Ishikawa (cell line): ENCODE results near the gene B3GAT2.

ENCODE experiments used
- CEBPB ChIP-seq: IDR thresholded peaks from 2 replicates; pipeline ENCODE4 v1.6.1; 2012
- CREB1 ChIP-seq: IDR thresholded peaks from 2 replicates; pipeline ENCODE4 v1.6.1; 2012; ENCODE audit warnings: low read depth
- EGR1 ChIP-seq: IDR thresholded peaks from 2 replicates; pipeline ENCODE4 v1.6.1; 2012
- EP300 ChIP-seq: IDR thresholded peaks from 2 replicates; pipeline ENCODE4 v1.6.1; 2012; ENCODE audit warnings: borderline replicate concordance
- FOXM1 ChIP-seq: IDR thresholded peaks from 2 replicates; pipeline ENCODE4 v1.6.1; 2012; ENCODE audit warnings: low read depth, borderline replicate concordance
- NFIC ChIP-seq: IDR thresholded peaks from 2 replicates; pipeline ENCODE4 v1.6.1; 2012
- RAD21 ChIP-seq: IDR thresholded peaks from 2 replicates; pipeline ENCODE4 v1.6.1; 2012; ENCODE audit warnings: low read depth
- TCF12 ChIP-seq: IDR thresholded peaks from 2 replicates; pipeline ENCODE4 v1.6.1; 2012; ENCODE audit warnings: low read depth
- TEAD4 ChIP-seq: IDR thresholded peaks from 2 replicates; pipeline ENCODE4 v1.6.1; 2012
- YY1 ChIP-seq: IDR thresholded peaks from 2 replicates; pipeline ENCODE4 v1.6.1; 2012; ENCODE audit warnings: low read depth
- ZBTB7A ChIP-seq: IDR thresholded peaks from 2 replicates; pipeline ENCODE4 v1.6.1; 2012; ENCODE audit warnings: low read depth
- TF ChIP-seq, protein P1 (sequence below): IDR thresholded peaks from 2 replicates; pipeline ENCODE4 v1.6.1; 2012
- TF ChIP-seq, protein P2 (sequence below): IDR thresholded peaks from 2 replicates; pipeline ENCODE4 v1.6.1; 2012; ENCODE audit warnings: low read depth, mild to moderate bottlenecking

The B3GAT2 gene

DNA sequence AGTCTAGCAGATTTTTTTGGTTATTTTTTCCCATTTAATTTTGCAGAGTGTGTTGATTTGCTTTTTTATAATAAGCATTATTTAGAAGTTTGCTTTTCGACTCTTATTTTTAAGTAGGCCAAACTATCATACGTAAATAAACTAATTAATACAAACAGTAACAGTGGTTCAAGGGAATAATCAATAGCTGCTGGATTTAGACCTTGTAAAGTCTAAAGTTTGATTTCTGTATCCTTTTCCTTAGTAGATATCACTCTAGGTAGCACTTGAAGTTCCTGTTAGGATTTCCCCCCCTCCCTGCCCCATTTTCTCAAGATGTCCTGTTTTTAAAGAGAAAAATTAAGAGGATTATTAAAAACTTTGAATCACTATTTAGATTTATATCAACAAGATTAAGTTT is 136.1 kb downstream of the B3GAT2 start:
- TF ChIP-seq CREB1 (no peak), FOXM1 (no peak), NFIC (no peak), TEAD4 (no peak)
- TF ChIP-seq, protein P1, sequence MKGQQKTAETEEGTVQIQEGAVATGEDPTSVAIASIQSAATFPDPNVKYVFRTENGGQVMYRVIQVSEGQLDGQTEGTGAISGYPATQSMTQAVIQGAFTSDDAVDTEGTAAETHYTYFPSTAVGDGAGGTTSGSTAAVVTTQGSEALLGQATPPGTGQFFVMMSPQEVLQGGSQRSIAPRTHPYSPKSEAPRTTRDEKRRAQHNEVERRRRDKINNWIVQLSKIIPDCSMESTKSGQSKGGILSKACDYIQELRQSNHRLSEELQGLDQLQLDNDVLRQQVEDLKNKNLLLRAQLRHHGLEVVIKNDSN, result no peak

DNA sequence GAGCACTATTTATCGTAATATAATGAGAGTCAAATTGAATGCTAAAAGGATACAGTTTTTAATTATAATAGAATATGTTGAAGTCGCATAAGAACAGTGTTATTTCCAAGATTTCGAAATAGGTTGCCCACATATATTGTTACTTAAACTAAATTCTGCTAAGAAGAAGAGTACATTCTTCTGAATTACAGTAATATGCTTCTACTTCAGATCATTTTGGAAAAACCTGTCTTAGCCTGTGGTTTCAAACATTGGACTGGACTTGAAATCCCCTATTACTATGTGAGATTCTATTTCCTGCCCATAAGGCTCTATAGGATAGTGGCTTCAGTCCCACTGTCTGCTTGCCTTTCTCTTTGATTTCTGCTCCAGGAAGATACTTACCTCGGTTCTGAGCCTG is 137.2 kb downstream of the B3GAT2 start:
- TF ChIP-seq ZBTB7A, result no peak
- no peak for TF ChIP-seq TCF12
- no peak for TF ChIP-seq NFIC
- no peak for TF ChIP-seq EGR1

DNA sequence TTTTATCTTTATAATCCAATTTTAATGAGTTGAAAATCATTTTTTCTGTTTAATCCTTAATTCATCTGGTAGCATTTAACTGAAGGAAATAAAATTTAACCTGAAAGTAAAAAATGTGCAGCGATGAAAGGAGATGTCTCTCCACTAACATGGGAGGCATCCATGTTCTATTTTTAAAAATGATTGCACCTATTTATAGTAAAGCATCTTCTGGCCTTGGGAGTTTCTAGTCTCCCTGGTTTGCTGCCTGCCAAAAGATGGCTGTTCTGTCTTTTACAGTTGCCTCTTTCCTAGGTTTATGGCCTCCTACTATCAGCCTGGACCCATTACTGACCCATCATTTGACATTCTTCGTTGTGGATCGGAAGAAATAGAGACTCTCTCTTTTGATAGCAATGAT is 143.0 kb downstream of the B3GAT2 start:
- TF ChIP-seq FOXM1 (no peak), EGR1 (no peak)
- TF ChIP-seq, protein P2, sequence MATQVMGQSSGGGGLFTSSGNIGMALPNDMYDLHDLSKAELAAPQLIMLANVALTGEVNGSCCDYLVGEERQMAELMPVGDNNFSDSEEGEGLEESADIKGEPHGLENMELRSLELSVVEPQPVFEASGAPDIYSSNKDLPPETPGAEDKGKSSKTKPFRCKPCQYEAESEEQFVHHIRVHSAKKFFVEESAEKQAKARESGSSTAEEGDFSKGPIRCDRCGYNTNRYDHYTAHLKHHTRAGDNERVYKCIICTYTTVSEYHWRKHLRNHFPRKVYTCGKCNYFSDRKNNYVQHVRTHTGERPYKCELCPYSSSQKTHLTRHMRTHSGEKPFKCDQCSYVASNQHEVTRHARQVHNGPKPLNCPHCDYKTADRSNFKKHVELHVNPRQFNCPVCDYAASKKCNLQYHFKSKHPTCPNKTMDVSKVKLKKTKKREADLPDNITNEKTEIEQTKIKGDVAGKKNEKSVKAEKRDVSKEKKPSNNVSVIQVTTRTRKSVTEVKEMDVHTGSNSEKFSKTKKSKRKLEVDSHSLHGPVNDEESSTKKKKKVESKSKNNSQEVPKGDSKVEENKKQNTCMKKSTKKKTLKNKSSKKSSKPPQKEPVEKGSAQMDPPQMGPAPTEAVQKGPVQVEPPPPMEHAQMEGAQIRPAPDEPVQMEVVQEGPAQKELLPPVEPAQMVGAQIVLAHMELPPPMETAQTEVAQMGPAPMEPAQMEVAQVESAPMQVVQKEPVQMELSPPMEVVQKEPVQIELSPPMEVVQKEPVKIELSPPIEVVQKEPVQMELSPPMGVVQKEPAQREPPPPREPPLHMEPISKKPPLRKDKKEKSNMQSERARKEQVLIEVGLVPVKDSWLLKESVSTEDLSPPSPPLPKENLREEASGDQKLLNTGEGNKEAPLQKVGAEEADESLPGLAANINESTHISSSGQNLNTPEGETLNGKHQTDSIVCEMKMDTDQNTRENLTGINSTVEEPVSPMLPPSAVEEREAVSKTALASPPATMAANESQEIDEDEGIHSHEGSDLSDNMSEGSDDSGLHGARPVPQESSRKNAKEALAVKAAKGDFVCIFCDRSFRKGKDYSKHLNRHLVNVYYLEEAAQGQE, result no peak

DNA sequence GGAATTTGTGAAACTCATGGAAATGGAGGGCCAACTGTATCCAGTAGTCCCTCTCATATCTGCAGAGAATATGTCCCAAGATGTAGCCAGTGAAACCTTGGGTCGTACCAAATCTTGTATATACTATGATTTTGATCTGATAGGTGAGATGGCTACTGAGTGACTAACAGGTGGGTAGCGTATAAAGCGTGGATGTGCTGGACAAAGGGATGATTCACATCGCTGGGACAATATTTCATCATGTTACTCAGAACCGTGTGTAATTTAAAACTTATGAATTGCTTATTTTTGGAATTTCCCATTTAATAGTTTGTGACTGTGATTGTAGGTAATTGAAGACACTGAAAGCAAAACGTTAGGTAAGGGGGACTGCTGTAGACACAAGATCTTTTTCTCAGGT is 145.1 kb downstream of the B3GAT2 start:
- TF ChIP-seq RAD21, result no peak
- TF ChIP-seq, protein P1, result no peak
- TF ChIP-seq EP300, result no peak
- no peak for TF ChIP-seq CEBPB
- TF ChIP-seq, protein P2, result no peak
- no peak for TF ChIP-seq ZBTB7A
- TF ChIP-seq TEAD4, result no peak
- no peak for TF ChIP-seq EGR1
- TF ChIP-seq YY1, result no peak
